Left kidney (tissue), 8 donors: ENCODE data around the gene MACC1. TPM values are rescaled to one million over a fixed set of nuclear protein-coding genes. Genes with fewer than 3 reads are reported as not detected.

Experiments used
- DNase-seq: peaks from one replicate; pipeline ENCODE4 v3.0.0-alpha.2; 2013
- long read RNA-seq, 8 donors: transcript quantifications; one replicate each; lab custom pipeline, GENCODE V29; 2026
- polyA plus RNA-seq: library from polyadenylated mRNA; unstranded; fragments of 120-200 nt; gene quantifications from one replicate; pipeline ENCODE4 v1.2.1, GENCODE V29; 2013; ENCODE audit not compliant: insufficient read length

The MACC1 gene
- polyA plus RNA-seq, result 10.8 TPM
- long read RNA-seq, donor 1, result 0 reads
- long read RNA-seq, donor 2, result 0 reads
- long read RNA-seq, donor 3, result 0 reads
- long read RNA-seq, donor 4, result 0 reads
- long read RNA-seq, donor 5, result 0 reads
- long read RNA-seq, donor 6, result 0 reads
- long read RNA-seq, donor 7, partial matches to known transcripts, result 0 of 2 reads
- long read RNA-seq, donor 7, other reads (novel, unspliced or antisense), result 0 of 2 reads
- long read RNA-seq, donor 8, result 0 reads

DNA sequence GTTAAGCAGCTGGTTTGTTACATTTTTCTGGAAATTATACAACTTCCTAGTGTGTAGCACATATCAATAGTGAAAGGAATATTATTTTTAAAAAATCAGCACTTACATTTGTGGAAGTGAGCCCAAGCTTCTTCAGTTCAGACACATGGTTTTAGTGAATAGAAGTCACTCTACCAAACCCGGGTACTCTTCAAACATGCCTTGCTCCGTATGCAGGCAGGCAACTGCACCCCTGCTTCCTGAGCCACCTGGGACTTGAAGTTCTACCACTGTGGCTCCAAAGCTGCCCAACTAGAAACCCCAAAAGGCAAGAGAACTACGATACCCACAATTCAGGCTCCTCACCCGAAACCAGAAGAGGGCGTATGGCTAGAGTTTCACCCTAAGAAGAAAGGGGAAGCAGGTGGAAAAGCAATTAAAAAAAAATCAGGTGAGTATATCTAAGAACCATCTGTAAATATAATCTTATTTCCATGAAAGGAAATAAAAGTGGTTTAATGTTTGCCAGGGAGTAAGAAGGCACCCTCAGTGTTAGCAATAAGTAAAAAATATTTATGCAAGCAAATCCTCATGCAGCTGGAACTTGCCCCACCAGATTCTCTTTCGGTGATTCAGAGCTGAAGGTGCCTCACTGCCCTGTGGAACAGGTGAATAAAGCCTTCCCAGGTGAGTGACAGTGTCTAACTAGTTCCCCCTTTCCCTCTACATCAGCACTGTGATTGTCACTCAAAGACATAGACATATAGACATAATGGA lies at the start of gene MACC1:
Gene MACC1 (minus strand): TSS at position 192 of the 756 bp plus-strand sequence. CDS start 55,522 bp downstream, outside the sequence.
- DNase-seq, result peak; percentile 65

DNA sequence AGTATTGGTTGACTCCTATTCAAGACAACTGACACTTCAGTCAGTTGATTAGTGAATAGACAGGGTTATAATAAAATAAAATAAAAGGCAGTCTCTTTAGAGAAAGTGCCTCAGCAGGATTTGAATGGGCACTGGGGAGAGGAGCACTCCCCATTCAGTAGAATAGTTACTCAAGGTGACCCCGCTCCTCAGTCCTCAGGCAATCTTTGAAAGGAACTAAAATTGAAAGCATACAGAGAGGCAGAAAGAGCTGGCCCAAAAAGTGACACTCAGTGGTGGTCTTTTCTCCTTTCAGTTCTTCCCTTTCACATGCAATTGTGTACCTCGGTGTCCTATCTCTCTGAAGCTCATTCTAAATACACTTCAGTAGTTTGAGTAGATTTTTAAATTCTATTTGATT lies 47.4 kb upstream of the MACC1 start:
- no peak for DNase-seq

- no peak for DNase-seq
Measured at GRCh38 chr7:20260223-20260622, 43.0 kb upstream of the MACC1 start.

- no peak for DNase-seq
Measured at GRCh38 chr7:20257212-20257611, 40.0 kb upstream of the MACC1 start.

DNA sequence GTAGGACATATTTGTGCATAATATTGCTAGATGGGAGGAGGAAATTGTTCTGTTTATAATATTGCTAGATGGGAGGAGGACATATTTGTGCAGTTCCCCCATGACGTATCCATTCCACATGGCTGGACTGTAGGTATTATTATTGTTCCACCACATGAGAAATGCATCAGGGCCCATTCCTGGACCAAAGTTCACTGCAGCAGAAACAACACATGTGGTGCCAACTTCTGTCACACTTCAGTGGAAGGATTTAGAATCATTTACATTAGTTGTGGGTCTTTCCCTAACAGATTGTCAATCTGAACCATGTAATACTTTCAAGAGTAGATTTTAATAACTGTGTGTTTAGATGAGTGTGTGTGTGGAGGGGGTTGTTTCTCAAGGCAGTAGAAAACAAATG lies 32.7 kb upstream of the MACC1 start:
- peak; percentile 68 for DNase-seq

DNA sequence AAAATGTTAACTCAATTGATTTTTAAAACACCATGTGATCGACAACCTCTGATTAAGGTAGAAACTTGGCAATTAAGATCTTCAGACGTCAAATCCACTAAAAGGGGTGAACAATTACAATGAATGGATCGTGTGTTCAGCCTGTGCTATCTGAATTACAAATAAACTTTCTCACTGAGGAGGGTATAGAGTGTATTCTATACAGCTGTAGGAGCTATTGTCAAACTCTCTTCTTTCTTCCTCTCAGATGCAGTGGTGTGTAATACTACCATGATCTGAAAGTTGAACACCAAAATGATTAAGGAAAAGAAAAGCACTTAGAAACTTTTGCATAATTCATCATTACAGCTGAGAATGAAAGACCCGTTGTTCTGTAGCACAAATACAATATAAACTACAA lies 32.2 kb upstream of the MACC1 start:
- DNase-seq, result no peak

GRCh38 chr7:20246236-20246635 lies 29.1 kb upstream of the MACC1 start:
- no peak for DNase-seq

DNA sequence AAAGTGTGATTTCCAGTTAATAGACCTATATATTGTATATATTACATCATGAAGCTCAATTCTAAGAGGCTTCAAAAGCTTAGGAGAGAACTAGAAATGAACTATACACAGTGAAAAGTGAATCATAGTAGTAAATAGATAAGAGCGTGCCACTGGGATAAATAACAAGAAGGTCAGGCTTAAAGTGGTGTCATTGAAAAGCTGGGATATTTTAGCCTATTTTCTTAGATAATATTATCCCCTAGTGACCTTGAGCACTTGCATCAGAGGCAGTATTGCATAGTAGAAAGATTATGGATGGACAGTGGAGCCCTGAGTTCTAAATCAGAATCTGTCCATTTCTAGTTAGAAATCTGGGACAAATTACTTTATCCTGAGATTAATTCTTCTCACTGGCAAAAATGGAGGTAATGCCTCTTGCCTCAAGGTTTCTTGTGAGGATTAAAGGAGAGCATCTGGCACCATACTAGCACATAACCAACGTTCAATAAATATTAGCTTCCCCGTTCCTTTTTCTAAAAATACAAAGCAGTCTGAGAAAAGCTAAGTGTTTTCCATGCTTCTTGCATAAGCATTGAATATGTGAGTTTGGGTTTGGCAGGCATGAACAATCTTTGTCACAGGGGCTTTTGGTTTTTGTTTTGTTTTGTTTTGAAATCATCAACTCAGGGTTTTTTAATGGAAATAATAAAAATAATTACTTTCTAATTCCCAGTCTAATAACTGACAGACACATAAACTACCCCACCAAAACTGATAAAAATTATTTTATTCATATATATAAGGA lies 27.3 kb upstream of the MACC1 start:
- DNase-seq, result no peak

DNA sequence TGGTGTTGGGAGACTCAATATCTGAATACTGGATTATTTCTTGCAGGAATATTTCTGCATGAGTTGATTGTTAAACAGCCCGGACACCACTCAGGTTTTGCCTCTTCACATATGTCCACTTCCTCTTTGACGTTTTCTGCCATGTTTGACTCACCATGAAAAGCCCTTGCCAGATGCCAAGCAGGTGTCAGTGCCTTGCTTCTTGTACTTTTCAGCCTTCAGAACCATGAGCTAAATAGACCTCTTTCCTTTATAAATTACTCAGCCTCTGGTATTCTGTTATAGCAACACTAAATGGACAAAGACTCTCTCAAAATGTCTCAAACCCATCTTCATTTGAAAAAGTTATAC lies 24.7 kb upstream of the MACC1 start:
- DNase-seq, result no peak

GRCh38 chr7:20241194-20241910 lies 24.2 kb upstream of the MACC1 start:
- no peak for DNase-seq

- DNase-seq, result no peak
Measured at GRCh38 chr7:20240080-20240926, 23.1 kb upstream of the MACC1 start.

DNA sequence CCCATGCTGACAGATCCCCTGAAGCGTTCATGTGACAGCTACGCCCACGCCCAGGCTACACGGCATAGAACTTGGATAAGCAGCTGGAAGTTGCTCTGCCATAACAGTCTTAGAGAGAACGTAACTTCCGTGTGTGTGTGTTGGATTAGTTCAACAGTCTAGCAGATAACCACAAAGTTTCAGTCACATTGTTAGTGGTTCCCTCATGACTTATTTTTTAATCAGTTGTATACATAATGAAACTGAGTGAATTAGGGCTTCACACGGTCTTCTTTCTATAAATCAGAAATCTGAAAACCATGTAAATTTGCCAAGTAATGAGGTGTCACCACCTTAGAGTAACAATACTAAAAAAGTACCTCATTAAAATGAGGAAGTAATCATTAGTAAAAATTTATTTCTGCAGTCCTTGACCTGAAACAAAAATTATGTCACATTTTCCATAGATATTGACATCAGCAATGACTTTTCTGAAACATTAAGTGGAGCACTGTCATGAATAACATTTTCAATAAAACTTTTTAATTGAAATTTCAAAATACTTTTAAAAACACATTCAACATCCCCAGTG lies 21.7 kb upstream of the MACC1 start:
- no peak for DNase-seq

DNA sequence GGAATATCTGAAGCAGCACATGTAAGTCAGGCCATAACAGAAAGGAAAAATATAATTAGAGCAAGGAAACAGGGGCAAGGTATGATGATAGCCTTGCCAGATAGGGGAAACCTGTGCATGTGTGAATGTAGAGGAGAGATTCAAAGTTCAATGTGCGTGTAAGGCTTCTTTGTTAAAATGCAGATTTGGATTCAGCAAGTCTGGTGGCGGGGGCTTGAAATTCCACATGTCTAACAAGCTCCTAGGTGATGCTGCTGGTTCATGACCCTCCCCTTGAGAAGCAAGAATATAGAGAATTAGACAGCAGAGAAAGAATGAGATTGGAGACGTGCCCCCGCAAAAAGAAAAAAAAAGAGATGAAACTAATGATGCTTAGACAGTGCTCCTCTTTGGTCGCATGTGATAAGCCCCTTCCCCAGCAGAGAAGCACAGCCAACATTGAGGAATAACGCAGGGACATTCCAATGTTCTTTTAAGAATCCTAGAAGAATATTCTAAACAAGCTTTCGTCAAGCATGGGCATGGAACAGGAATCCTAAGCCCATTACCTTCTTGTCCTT lies 21.1 kb upstream of the MACC1 start:
- DNase-seq, result no peak

GRCh38 chr7:20237464-20238193 lies 20.4 kb upstream of the MACC1 start:
- DNase-seq, result no peak

DNA sequence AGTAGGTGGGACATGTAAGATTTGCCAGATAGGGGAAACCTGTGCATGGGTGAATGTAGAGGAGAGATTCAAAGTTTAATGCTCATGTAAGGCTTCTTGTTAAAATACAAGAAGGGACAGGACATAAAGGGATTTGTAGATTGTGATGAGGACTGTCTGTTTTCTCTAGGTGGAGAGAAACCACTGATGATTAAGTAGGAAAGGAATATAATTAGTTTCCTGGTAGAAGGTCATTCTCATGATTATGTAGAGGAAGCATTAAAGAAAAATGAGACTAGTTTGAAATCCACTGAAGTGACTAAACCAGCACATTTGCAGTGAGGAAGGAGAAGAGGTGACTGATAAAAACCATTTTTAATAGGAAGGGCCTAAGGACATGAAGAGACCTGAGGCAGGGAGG lies 19.6 kb upstream of the MACC1 start:
- no peak for DNase-seq

GRCh38 chr7:20236043-20236442 lies 18.9 kb upstream of the MACC1 start:
- DNase-seq, result no peak

DNA sequence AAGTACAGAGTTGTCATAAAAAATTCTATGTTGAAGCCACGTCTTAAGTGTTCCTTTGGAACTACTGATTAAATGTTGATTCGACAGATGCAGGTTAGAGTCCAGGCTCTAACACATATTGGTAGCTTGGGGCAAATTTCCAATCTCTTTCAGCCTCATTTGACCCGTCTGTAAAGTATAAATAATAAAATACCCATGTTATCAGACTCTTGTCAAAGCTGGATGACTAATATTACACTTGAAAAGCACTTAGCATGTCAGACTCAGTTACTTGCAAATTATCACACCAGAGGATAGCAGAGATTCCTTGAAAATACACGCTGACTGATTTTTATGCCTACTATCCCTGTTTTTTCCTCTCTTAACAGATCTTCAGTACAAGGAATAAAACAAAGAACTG lies 18.1 kb upstream of the MACC1 start:
- DNase-seq, result no peak

GRCh38 chr7:20233362-20233761 lies 16.2 kb upstream of the MACC1 start:
- DNase-seq, result no peak

GRCh38 chr7:20232848-20233247 lies 15.7 kb upstream of the MACC1 start:
- no peak for DNase-seq
